Measurements from ENCODE around the gene NGB. TPM values are rescaled to one million over a fixed set of nuclear protein-coding genes. Genes with fewer than 3 reads are reported as not detected.

Gene NGB
- total RNA-seq (2022; extraction: Qiagen RNA extraction) = 0.05 TPM in 1 of 5 replicates, not detected in the others

GRCh38 chr14:77271113-77271710 lies at the start of gene NGB:
Gene NGB, minus strand, starts transcription at chr14:77271206. Its CDS starts 269 bp downstream, at chr14:77270937.

DNA sequence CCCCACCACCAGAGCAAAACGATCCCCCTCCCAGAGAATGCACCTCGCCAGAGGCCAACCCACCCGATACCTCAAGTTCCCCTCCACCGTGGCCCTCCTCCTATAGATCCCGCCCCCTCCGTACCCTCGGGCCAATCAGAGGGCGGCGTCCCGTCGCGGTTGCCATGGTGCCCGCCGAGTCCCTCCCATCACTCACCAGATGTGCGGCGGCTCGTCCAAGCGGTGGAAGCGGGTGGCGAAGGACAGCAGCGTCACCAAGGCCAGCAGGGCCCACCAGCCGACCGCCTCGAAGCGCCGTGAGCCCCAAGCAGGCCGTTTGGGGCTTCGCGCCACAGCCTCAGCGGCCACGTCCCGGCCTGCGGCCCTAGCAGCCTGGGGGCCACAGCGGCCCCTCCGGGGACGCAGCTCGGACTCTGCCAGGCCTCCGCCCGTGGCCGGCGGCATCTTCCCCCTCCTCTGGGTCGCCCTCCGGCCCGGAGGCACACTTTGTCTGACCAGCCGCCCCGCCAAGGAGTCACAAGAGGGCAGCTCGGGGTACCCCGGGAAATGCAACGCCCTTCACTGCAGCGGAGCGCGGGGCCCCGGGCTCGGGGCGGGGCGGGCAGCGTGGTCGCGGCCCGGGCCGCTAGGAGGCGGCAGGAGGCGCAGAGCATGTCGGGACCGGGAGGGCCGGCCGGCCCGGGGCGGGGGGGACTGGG lies 49.4 kb upstream of the NGB start, which contains the start of gene POMT2:
POMT2 (minus strand) TSS at position 646 of the 698 bp plus-strand sequence; CDS start at position 444, 202 bp downstream.

Other genes starting within 250 kb of the NGB start
- gene IRF2BPL, start 242.5 kb downstream of the NGB start, total RNA-seq (2022; extraction: Qiagen RNA extraction) = 10.7 to 19.2 TPM (median 16.8 TPM) in 5 replicates
- 6.2 to 8.4 TPM (median 7.6 TPM) in 5 replicates for gene CIPC, start 172.9 kb downstream of the NGB start, total RNA-seq (2022; extraction: Qiagen RNA extraction)
- gene ZDHHC22, start 129.4 kb downstream of the NGB start, total RNA-seq (2022; extraction: Qiagen RNA extraction) = 0.20 to 0.27 TPM (median 0.23 TPM) in 5 replicates
- gene TMEM63C, start 89.4 kb downstream of the NGB start, total RNA-seq (2022; extraction: Qiagen RNA extraction) = 5.3 to 8.2 TPM (median 7.9 TPM) in 5 replicates
- gene POMT2, start 49.7 kb upstream of the NGB start, total RNA-seq (2022; extraction: Qiagen RNA extraction) = 25.5 to 30.6 TPM (median 27.6 TPM) in 5 replicates
- 29.7 to 35.4 TPM (median 32.3 TPM) in 5 replicates for gene GSTZ1, start 49.8 kb upstream of the NGB start, total RNA-seq (2022; extraction: Qiagen RNA extraction)
- 5.3 to 8.5 TPM (median 7.8 TPM) in 5 replicates for gene TMED8, start 105.9 kb upstream of the NGB start, total RNA-seq (2022; extraction: Qiagen RNA extraction)
- gene SAMD15, start 106.2 kb upstream of the NGB start, total RNA-seq (2022; extraction: Qiagen RNA extraction) = 1.7 to 2.6 TPM (median 2.2 TPM) in 5 replicates
- 0.05 to 0.06 TPM (median 0.05 TPM) in 3 of 5 replicates, not detected in the others for gene NOXRED1, start 152.3 kb upstream of the NGB start, total RNA-seq (2022; extraction: Qiagen RNA extraction)
- 12.5 to 16.1 TPM (median 15.0 TPM) in 5 replicates for gene VIPAS39, start 186.4 kb upstream of the NGB start, total RNA-seq (2022; extraction: Qiagen RNA extraction)
- 222 to 307 TPM (median 261 TPM) in 5 replicates for gene AHSA1, start 186.9 kb upstream of the NGB start, total RNA-seq (2022; extraction: Qiagen RNA extraction)
- gene ISM2, start 227.6 kb upstream of the NGB start, total RNA-seq (2022; extraction: Qiagen RNA extraction) = 0.34 to 0.43 TPM (median 0.39 TPM) in 5 replicates

All from A549 treated with dexamethasone at 1 μM for 4 hours (cell line).